Esophagus muscularis mucosa (tissue), 4 donors: ENCODE data around the gene TMTC2. TPM values are rescaled to one million over a fixed set of nuclear protein-coding genes. Genes with fewer than 3 reads are reported as not detected.

Experiments
- DNase-seq: peaks from one replicate; pipeline ENCODE4 v3.0.0-alpha.2; 2017; ENCODE audit errors: extremely low spot score
- H3K27ac ChIP-seq, 4 donors: fragments of 200-600 bp; sonication (generic); replicated peaks in 1 of 4; 1 replicate in 3 of 4; 2 replicates in 1 of 4; pipeline ENCODE4 v1.5.1; 2016 to 2019; ENCODE audit warnings: mild to moderate bottlenecking in 1 of 4
- H3K27me3 ChIP-seq, 4 donors: fragments of 200-600 bp; sonication (generic); one replicate each; pipeline versions ENCODE4 v1.5.1 to v1.6.0; 2016 to 2019
- H3K36me3 ChIP-seq, 4 donors: fragments of 200-600 bp; sonication (generic); one replicate each; pipeline ENCODE4 v1.5.1; 2016 to 2019
- H3K4me1 ChIP-seq, 4 donors: fragments of 200-600 bp; sonication (generic); one replicate each; pipeline ENCODE4 v1.5.1; 2016 to 2019
- H3K4me3 ChIP-seq, 4 donors: fragments of 200-600 bp; sonication (generic); 1 replicate in 2 of 4; 2 replicates in 2 of 4; pipeline ENCODE4 v1.5.1; 2016 to 2019; ENCODE audit warnings: mild to moderate bottlenecking in 4 of 4, moderate library complexity in 1 of 4
- H3K9me3 ChIP-seq, 4 donors: fragments of 200-600 bp; sonication (generic); 1 replicate in 3 of 4; 2 replicates in 1 of 4; pipeline ENCODE4 v1.5.1; 2016 to 2019
- CTCF ChIP-seq, 3 experiments: fragments of 200-600 bp in 2 of 3; fragments of 450-650 bp in 1 of 3; sonication (generic) in 2 of 3; IDR thresholded peaks; one replicate each; pipeline ENCODE4 v1.5.1; 2017 to 2019; ENCODE audit warnings: antibody characterized with exemption in 3 of 3, mild to moderate bottlenecking in 2 of 3, moderate library complexity in 1 of 3
- EP300 ChIP-seq: sonication (generic); formaldehyde crosslinking; IDR thresholded peaks from one replicate; pipeline ENCODE4 v1.6.1; 2017; ENCODE audit warnings: antibody characterized with exemption
- POLR2A ChIP-seq: fragments of 450-650 bp; IDR thresholded peaks from one replicate; pipeline ENCODE4 v1.6.1; 2017; ENCODE audit warnings: antibody characterized with exemption, moderate library complexity, mild to moderate bottlenecking, low read depth
- POLR2AphosphoS5 ChIP-seq, 2 donors: sonication (generic); formaldehyde crosslinking; IDR thresholded peaks; one replicate each; pipeline ENCODE4 v1.6.1; 2017; ENCODE audit warnings: antibody characterized with exemption in 2 of 2
- WGBS: methylation state at CpG from one replicate; pipeline ENCODE4 v1.1.5; 2018; 5-methylcytosine and 5-hydroxymethylcytosine counted together
- intact Hi-C: fragments of 100-400 bp; cut with DNase I; formaldehyde crosslinking; loops from one replicate; pipeline ENCODE4 v1.15.1; 2023
- total RNA-seq, 4 donors: library from RNA; depleted of rRNA; stranded (reverse); fragments of >200 nt; gene quantifications; one replicate each; pipeline versions ENCODE4 v1.1.0 to v1.2.1, GENCODE V29; 2016

The TMTC2 gene
- total RNA-seq, 4 donors from 2014 or later = 4.7 to 8.7 (median 7.3) TPM

DNA sequence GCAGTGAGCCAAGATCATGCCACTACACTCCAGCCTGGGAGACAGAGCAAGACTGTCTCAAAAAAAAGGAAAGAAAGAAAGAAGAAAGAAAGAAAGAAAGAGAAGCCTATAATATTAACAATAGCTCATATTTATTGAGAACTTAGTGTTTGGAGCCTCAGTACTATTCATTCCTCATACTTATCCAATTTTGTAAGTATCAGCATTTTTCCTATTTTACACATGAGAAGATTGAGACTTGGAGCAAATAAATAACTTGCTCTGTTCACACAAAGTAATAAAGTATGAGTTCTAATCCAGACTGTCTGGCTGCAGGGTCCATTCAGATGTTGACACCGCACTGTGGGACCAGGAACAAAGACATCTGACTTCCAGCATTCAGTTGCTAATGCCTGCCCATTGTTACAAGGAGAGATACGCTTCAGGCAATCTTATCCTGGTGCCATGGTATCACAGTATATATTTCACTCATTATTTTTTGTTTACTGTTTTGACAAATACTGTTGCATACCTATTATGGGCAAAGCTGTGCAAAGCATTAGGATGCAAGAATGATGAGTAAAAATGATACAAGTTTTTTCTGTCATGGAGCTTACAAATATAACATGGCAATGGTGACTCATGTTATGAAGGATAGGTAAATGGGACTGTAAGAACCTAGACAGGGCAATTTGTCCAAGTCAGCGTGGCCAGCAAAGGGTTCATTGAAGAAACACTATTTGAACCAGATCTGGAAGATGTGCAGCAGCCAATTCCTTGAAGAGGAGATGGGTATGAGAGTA is 21.4 kb upstream of the TMTC2 start:
- no peak for DNase-seq
- TF ChIP-seq POLR2AphosphoS5 (IDR thresholded peaks at IDR 0.05) = no peak
- no peak for TF ChIP-seq EP300
- no peak for TF ChIP-seq CTCF (IDR thresholded peaks at IDR 0.05)
- no peak for TF ChIP-seq POLR2A
- Histone ChIP-seq H3K36me3 (no peaks in the 10 kb centered on the region), H3K27me3 (no peaks in the 10 kb centered on the region), H3K27ac (no peak overlapping the region), H3K4me1 (peaks cover 0 to 6% (median 1%) of the 10 kb centered on the region in 4 donors), H3K4me3 (no peak overlapping the region), H3K9me3 (no peaks in the 10 kb centered on the region)
- intact Hi-C loops = no loop called here
- 92% methylated on average over 3 of the region's 3 CpGs for WGBS

DNA sequence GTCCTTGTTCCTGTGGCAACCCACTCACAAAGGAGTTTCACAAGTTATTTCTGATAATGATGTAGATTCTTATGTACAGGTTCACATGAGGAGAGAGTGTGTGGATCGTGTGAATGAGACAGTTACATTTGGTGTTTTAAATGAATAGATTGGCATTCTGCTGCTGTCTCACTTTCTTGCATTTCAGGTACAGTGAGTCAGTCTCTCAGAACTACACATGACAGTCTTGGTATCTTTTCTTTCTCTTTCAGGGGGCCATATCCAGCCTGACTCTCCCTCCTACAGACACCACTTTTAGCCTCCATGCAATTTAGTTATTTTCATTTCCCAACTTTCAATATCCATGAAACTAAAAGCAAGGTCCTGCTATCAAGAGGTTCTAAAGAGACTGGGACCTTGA is 19.9 kb upstream of the TMTC2 start:
- Histone ChIP-seq H3K27me3 (no peaks in the 10 kb centered on the region), H3K4me3 (no peak overlapping the region), H3K4me1 (peaks cover 0 to 6% (median 1%) of the 10 kb centered on the region in 4 donors), H3K9me3 (no peaks in the 10 kb centered on the region), H3K27ac (no peak overlapping the region), H3K36me3 (no peaks in the 10 kb centered on the region)
- intact Hi-C loops = no loop called here
- 73% methylated on average over 1 of the region's 1 CpG for WGBS
- DNase-seq = no peak
- no peak for TF ChIP-seq POLR2AphosphoS5 (IDR thresholded peaks at IDR 0.05)
- TF ChIP-seq CTCF (IDR thresholded peaks at IDR 0.05) = no peak
- TF ChIP-seq POLR2A = no peak
- TF ChIP-seq EP300 = no peak

GRCh38 chr12:82671673-82672195 is 15.0 kb upstream of the TMTC2 start:
- Histone ChIP-seq H3K4me1 (no peaks in the 10 kb centered on the region), H3K9me3 (no peaks in the 10 kb centered on the region), H3K27ac (no peak overlapping the region), H3K36me3 (no peaks in the 10 kb centered on the region), H3K27me3 (no peaks in the 10 kb centered on the region), H3K4me3 (no peak overlapping the region)
- intact Hi-C loops = no loop called here
- WGBS = 88% methylated on average over 4 of the region's 4 CpGs
- no peak for DNase-seq
- no peak for TF ChIP-seq CTCF (IDR thresholded peaks at IDR 0.05)
- no peak for TF ChIP-seq EP300
- no peak for TF ChIP-seq POLR2A
- no peak for TF ChIP-seq POLR2AphosphoS5 (IDR thresholded peaks at IDR 0.05)

DNA sequence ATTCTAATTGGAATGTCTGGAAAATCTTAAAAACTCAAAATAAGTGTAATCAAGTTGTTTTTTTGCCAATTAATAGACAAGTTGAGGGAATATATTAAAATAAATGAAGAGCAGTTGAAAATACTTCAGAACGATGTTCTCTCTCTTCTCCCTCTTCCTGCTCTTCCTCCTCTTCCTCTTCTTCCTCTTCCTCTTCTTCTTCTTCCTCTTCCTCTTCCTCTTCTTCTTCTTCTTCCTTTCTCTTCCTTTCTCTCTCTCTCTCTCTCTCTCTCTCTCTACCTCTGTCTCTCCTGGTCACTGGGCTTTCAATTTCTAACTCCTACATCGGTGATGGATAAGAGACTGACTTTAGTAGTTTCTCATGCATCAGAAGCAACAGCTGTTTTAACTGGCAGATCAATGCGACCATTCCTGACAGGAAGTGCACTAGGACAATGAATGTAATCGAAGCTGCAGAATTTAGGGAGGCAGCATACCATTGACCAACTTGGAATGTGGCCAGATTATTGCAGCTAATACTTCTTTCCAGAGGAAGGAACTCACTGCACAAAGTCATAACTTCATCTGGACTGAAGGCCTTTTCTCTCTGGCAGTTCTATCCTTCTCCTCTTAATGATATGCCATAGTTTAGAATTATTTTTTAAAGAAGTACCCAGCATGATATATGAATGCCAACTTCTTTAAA is 13.8 kb upstream of the TMTC2 start:
- 63% methylated on average over 4 of the region's 4 CpGs for WGBS
- no peak overlapping the region for H3K4me3 ChIP-seq
- H3K9me3 ChIP-seq = no peaks in the 10 kb centered on the region
- H3K27ac ChIP-seq = no peak overlapping the region
- intact Hi-C loops = no loop called here
- no peak for DNase-seq
- H3K4me1 ChIP-seq = no peaks in the 10 kb centered on the region
- TF ChIP-seq EP300 = no peak
- TF ChIP-seq CTCF (IDR thresholded peaks at IDR 0.05) = no peak
- TF ChIP-seq POLR2A = no peak
- no peak for TF ChIP-seq POLR2AphosphoS5 (IDR thresholded peaks at IDR 0.05)
- no peaks in the 10 kb centered on the region for H3K36me3 ChIP-seq
- no peaks in the 10 kb centered on the region for H3K27me3 ChIP-seq
